CD4-positive, alpha-beta memory T cell (primary cell): ENCODE data around the gene CACNB1. TPM values are rescaled to one million over a fixed set of nuclear protein-coding genes. Genes with fewer than 3 reads are reported as not detected.
"Not testable (repeated sequence)": the region's sequence is repeated elsewhere in the genome, so short reads cannot be mapped to it uniquely, and the experiment has no call there.

Experiments used
- CTCF ChIA-PET: fragments of 350-600 bp; sonication (Branson Sonifier 250); formaldehyde crosslinking; loops from one replicate; lab custom pipeline; 2021; ENCODE audit warnings: inconsistent platforms; ENCODE audit not compliant: partially characterized antibody; lab: Charles Lee
- POLR2A ChIA-PET: fragments of 350-600 bp; sonication (Branson Sonifier 250); formaldehyde crosslinking; loops from one replicate; lab custom pipeline; 2021; ENCODE audit not compliant: partially characterized antibody; lab: Charles Lee
- DNase-seq, 5 donors: peaks; one replicate each; pipeline versions ENCODE4 v3.0.0 to v3.0.0-alpha.2; 2020 to 2022; ENCODE audit warnings: mixed read lengths in 1 of 5
- H3K27ac ChIP-seq: one replicate; pipeline ENCODE4 v1.7.0; 2013; ENCODE audit warnings: low read depth, low read length
- H3K27me3 ChIP-seq: 2 replicates; pipeline ENCODE4 v1.7.0; 2013; ENCODE audit warnings: mild to moderate bottlenecking, low read length, moderate library complexity; ENCODE audit not compliant: insufficient read depth
- H3K36me3 ChIP-seq: 2 replicates; pipeline ENCODE4 v1.7.0; 2013; ENCODE audit warnings: mild to moderate bottlenecking, low read length, moderate library complexity; ENCODE audit not compliant: insufficient read depth
- H3K4me1 ChIP-seq: 2 replicates; pipeline ENCODE4 v1.7.0; 2013; ENCODE audit warnings: mild to moderate bottlenecking, low read length, moderate library complexity; ENCODE audit not compliant: insufficient read depth
- H3K4me3 ChIP-seq, 2 donors: one replicate each; pipeline ENCODE4 v1.7.0; 2013; ENCODE audit warnings: low read length in 2 of 2, mild to moderate bottlenecking in 1 of 2
- H3K9me3 ChIP-seq, 2 donors: one replicate each; pipeline ENCODE4 v1.7.0; 2013; ENCODE audit warnings: low read length in 2 of 2, control low read depth in 1 of 2; ENCODE audit not compliant: control insufficient read depth in 1 of 2
- H3K27ac Mint-ChIP-seq, 7 donors: one replicate each; pipeline ENCODE4 v1.8.0; 2020 to 2021; ENCODE audit warnings: mixed read lengths in 7 of 7, mild to moderate bottlenecking in 6 of 7, inconsistent platforms in 3 of 7, moderate library complexity in 3 of 7
- H3K27me3 Mint-ChIP-seq, 2 donors: one replicate each; pipeline ENCODE4 v1.8.0; 2020 to 2021; ENCODE audit warnings: mixed read lengths in 2 of 2
- H3K36me3 Mint-ChIP-seq, 2 donors: one replicate each; pipeline ENCODE4 v1.8.0; 2020 to 2021; ENCODE audit warnings: mixed read lengths in 2 of 2, inconsistent platforms in 1 of 2, mild to moderate bottlenecking in 1 of 2
- H3K4me1 Mint-ChIP-seq, 4 donors: one replicate each; pipeline ENCODE4 v1.8.0; 2020 to 2021; ENCODE audit warnings: mixed read lengths in 4 of 4, mild to moderate bottlenecking in 1 of 4
- H3K4me3 Mint-ChIP-seq, 8 donors: one replicate each; pipeline ENCODE4 v1.8.0; 2020 to 2021; ENCODE audit warnings: mixed read lengths in 8 of 8, mild to moderate bottlenecking in 7 of 8, moderate library complexity in 6 of 8, inconsistent platforms in 3 of 8
- H3K9me3 Mint-ChIP-seq, 8 donors: one replicate each; pipeline ENCODE4 v1.8.0; 2020 to 2021; ENCODE audit warnings: mixed read lengths in 8 of 8, mild to moderate bottlenecking in 5 of 8, inconsistent platforms in 3 of 8, moderate library complexity in 1 of 8
- intact Hi-C: fragments of 100-400 bp; cut with micrococcal nuclease; formaldehyde crosslinking; loops from one replicate; pipeline ENCODE4 v1.15.1; 2023
- polyA plus RNA-seq, 2 donors: library from polyadenylated mRNA; unstranded; fragments of 300-500 nt; fragmentation: Illumina TruSeq; gene quantifications; one replicate each; pipeline ENCODE4 v1.2.3, GENCODE V29; 2021
- total RNA-seq, 2 experiments: library from RNA; stranded (reverse); gene quantifications; one replicate each; pipeline ENCODE4 v1.2.3, GENCODE V29; 2021

The CACNB1 gene
- total and polyA plus RNA-seq, 4 experiments from 2014 or later, result 0.20 to 25.7 (median 12.1) TPM

DNA sequence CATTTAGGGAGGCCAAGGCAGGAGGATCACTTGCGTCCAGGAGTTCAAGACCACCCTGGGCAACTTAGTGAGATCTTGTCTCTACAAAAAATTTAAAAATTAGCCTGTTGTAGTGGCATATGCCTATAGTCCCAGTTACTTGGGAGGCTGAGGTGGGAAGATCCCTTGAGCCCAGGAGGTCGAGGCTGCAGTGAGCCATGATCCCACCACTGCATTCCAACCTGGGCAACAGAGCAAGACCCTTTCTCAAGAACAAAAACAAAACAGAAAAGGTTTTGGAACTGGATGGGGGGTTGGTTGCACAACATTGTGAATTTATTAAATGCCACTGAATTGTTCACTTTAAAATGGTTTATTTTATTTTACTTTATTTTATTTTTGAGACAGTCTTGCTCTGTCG lies 67.3 kb downstream of the CACNB1 start:
- H3K4me3 ChIP-seq, result no peak overlapping the region
- no peaks in the 10 kb centered on the region for H3K27me3 ChIP-seq
- Mint-ChIP-seq H3K4me1 (peaks cover 0 to 2% (median 0%) of the 10 kb centered on the region in 4 donors), H3K27ac (no peak overlapping the region), H3K36me3 (no peaks in the 10 kb centered on the region), H3K4me3 (no peak overlapping the region), H3K27me3 (no peaks in the 10 kb centered on the region), H3K9me3 (no peaks in the 10 kb centered on the region)
- intact Hi-C loops, result no loop called here
- no peaks in the 10 kb centered on the region for H3K4me1 ChIP-seq
- ChIA-PET CTCF (interaction anchor here (1.2 kb wide), 1 partner anchor 102 kb away, joined by 3 read pairs; no protein-coding TSS in a partner anchor), POLR2A (no interaction called here)
- no peak overlapping the region for H3K27ac ChIP-seq
- H3K9me3 ChIP-seq, result no peaks in the 10 kb centered on the region
- H3K36me3 ChIP-seq, result no peaks in the 10 kb centered on the region
- no peak for DNase-seq

DNA sequence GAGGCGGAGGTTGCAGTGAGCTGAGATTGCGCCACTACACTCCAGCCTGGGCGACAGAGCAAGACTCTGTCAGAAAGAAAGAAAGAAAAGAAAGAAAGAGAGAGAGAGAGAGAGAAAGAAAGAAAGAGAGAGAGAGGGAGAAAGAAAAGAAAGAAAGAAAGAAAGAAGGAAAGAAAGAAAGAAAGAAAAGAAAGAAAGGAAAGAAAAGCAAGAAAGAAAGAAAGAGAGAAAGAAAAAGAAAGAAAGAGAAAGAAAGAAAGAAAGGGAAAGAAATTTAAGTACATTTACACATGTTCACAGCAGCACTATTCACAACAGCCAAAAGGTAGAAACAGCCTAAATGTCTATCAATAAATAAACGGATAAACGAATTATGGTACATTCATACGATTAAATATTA lies 67.9 kb downstream of the CACNB1 start:
- H3K4me1 Mint-ChIP-seq, H3K4me3 ChIP-seq, H3K9me3 Mint-ChIP-seq, intact Hi-C loops, H3K27me3 ChIP-seq, DNase-seq, H3K27me3 Mint-ChIP-seq, H3K9me3 ChIP-seq, H3K4me1 ChIP-seq, H3K4me3 Mint-ChIP-seq, POLR2A ChIA-PET, H3K36me3 Mint-ChIP-seq, CTCF ChIA-PET, H3K36me3 ChIP-seq, H3K27ac ChIP-seq: not testable (repeated sequence)
- H3K27ac Mint-ChIP-seq, result peak overlapping the region in 1 of 7 donors; percentile 53

DNA sequence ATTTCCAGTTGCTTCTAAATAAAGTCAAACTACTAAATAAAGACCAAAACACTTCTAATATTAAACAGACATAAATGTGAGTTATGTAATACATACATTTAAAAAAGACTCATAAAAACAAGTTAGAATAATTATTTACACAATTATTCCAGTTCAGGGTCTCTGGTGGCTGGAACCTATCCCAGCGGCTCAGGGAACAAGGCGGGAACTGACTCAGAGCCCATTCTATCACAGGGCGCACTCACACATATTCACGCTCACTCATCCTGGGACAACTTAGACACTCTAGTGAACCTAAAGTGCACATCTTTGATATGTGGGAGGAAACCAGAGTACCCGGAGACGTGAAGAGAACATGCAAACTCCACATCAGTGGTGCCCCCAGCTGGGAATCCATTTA lies 71.0 kb downstream of the CACNB1 start:
- intact Hi-C loops, result no loop called here

DNA sequence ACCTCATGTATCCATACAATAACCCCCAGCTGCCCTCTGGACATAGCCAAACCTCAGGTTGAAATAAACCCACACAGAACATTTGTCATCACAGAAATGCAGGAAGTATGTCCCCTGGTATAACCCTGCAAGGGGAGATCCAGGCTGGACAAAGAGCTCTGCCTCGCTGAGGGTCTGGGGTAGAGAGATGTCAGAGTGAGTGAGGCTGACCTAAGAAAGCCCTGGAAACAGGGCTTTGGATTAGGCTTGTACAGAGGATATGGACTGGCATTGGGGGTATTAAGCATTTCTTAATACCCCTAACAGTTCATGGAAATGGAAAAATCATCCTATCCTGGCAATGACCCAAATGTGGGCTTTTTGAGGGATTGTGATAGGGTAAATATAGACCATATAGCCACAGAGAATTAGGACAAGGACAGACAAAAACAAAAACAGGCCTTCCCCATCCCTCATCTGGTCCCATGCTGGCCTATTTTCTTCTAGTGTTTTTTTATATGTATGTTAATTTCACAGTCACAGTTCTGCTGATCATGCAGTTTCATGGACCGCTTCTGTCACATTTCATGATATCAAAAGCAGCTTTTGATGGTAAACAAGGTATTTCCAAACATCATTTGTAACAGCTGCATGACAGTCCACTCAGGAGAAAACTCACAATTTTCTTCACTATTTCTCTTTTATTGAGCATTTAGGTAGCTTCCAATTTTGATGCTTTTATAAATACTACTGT lies 72.2 kb downstream of the CACNB1 start:
- Mint-ChIP-seq H3K27me3 (no peaks in the 10 kb centered on the region), H3K36me3 (no peaks in the 10 kb centered on the region), H3K27ac (peak overlapping the region in 3 of 7 donors; percentile 7 to 34 (median 13)), H3K9me3 (no peaks in the 10 kb centered on the region), H3K4me1 (peaks cover 0 to 4% (median 0%) of the 10 kb centered on the region in 4 donors), H3K4me3 (no peak overlapping the region)
- no peak for DNase-seq
- Histone ChIP-seq H3K4me3 (no peak overlapping the region), H3K9me3 (no peaks in the 10 kb centered on the region), H3K36me3 (no peaks in the 10 kb centered on the region), H3K4me1 (no peaks in the 10 kb centered on the region), H3K27ac (no peak overlapping the region), H3K27me3 (no peaks in the 10 kb centered on the region)
- CTCF ChIA-PET, result interaction anchor here (1.0 kb wide), 1 partner anchor 143 kb away, joined by 3 read pairs; no protein-coding TSS in a partner anchor
- intact Hi-C loops, result no loop called here
- POLR2A ChIA-PET, result no interaction called here

More for the DNA sequence above, 71.0 kb downstream of the CACNB1 start:
- Mint-ChIP-seq H3K27ac (no peak overlapping the region), H3K4me1 (peaks cover 0 to 4% (median 0%) of the 10 kb centered on the region in 4 donors), H3K9me3 (no peaks in the 10 kb centered on the region), H3K4me3 (no peak overlapping the region), H3K27me3 (no peaks in the 10 kb centered on the region), H3K36me3 (no peaks in the 10 kb centered on the region)
- H3K27me3 ChIP-seq, result no peaks in the 10 kb centered on the region
- no peaks in the 10 kb centered on the region for H3K4me1 ChIP-seq
- CTCF ChIA-PET, result no interaction called here
- DNase-seq, result no peak
- H3K36me3 ChIP-seq, result no peaks in the 10 kb centered on the region
- no peak overlapping the region for H3K4me3 ChIP-seq
- no peak overlapping the region for H3K27ac ChIP-seq
- POLR2A ChIA-PET, result no interaction called here
- H3K9me3 ChIP-seq, result no peaks in the 10 kb centered on the region

DNA sequence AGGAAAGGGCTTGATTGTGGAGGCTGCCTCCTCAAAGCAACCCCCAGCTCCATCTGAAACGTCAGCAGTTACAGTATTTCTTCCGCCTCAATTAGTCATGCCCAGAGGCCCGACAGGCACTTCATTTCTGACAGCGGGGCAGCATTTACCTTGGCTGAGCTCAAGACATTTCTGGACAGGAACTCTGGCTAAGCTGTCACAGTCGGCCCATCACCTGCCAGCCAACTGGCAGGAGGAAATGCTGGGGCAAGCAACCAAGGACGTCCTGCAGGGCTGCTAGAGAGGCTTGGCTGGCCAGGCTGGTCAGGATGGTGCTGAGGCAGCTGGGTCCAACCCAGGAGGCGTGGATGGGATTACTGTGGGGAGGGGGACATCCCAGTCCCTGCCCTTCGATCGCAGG lies 73.8 kb downstream of the CACNB1 start:
- intact Hi-C loops, result no loop called here

More for the DNA sequence above, 73.8 kb downstream of the CACNB1 start:
- Mint-ChIP-seq H3K27ac (no peak overlapping the region), H3K4me3 (no peak overlapping the region), H3K4me1 (peaks cover 0 to 4% (median under 1%) of the 10 kb centered on the region in 4 donors), H3K27me3 (no peaks in the 10 kb centered on the region), H3K36me3 (no peaks in the 10 kb centered on the region), H3K9me3 (no peaks in the 10 kb centered on the region)
- Histone ChIP-seq H3K9me3 (no peaks in the 10 kb centered on the region), H3K36me3 (no peaks in the 10 kb centered on the region), H3K4me1 (no peaks in the 10 kb centered on the region), H3K27me3 (no peaks in the 10 kb centered on the region), H3K4me3 (no peak overlapping the region), H3K27ac (no peak overlapping the region)
- ChIA-PET POLR2A (no interaction called here), CTCF (interaction anchor here (1.0 to 1.6 kb wide), 2 partner anchors 29 to 31 kb away, joined by 3 to 8 read pairs; partner anchors contain the start of gene PLXDC1)
- no peak for DNase-seq

Other genes with a start within 250 kb of the CACNB1 start
- gene FBXO47, start 230.3 kb downstream of the CACNB1 start, total RNA-seq, result not detected
- gene FBXO47, start 230.3 kb downstream of the CACNB1 start, polyA plus RNA-seq, result not detected
- 10 to 100 TPM; 15.8 to 16.4 TPM for gene PLXDC1, start 46.0 kb downstream of the CACNB1 start, total RNA-seq
- gene PLXDC1, start 46.0 kb downstream of the CACNB1 start, polyA plus RNA-seq, result 1 to 10 TPM; 2.5 to 4.5 TPM
- not detected for gene ARL5C, start 31.5 kb downstream of the CACNB1 start, total RNA-seq
- gene ARL5C, start 31.5 kb downstream of the CACNB1 start, polyA plus RNA-seq, result not detected
- 1,000 to 10,000 TPM; 3,210 to 3,299 TPM for gene RPL19, start 2.6 kb upstream of the CACNB1 start, total RNA-seq
- 1,000 to 10,000 TPM; 2,224 to 3,294 TPM for gene RPL19, start 2.6 kb upstream of the CACNB1 start, polyA plus RNA-seq
- not detected for gene STAC2, start 28.3 kb upstream of the CACNB1 start, total RNA-seq
- not detected for gene STAC2, start 28.3 kb upstream of the CACNB1 start, polyA plus RNA-seq
- gene FBXL20, start 204.0 kb upstream of the CACNB1 start, total RNA-seq, result 10 to 100 TPM; 35.3 to 38.5 TPM
- gene FBXL20, start 204.0 kb upstream of the CACNB1 start, polyA plus RNA-seq, result 1 to 10 TPM; 1.5 to 4.1 TPM